Mesodermal cell (in vitro differentiated cells): ENCODE measurements around the gene CLDN34.
A peak's percentile ranks its signal among the peaks of the same experiment; 100 is the strongest.

Experiments used
- H3K27ac ChIP-seq: 2 replicates; pipeline ENCODE4 v1.7.0; 2013; ENCODE audit warnings: mild to moderate bottlenecking, low read depth, low read length, moderate library complexity; ENCODE audit not compliant: severe bottlenecking
- H3K36me3 ChIP-seq: 2 replicates; pipeline ENCODE4 v1.7.1; 2013; ENCODE audit warnings: mild to moderate bottlenecking, low read length, moderate library complexity; ENCODE audit not compliant: control insufficient read depth, insufficient read depth
- H3K4me1 ChIP-seq: one replicate; pipeline ENCODE4 v1.7.1; 2013; ENCODE audit warnings: mild to moderate bottlenecking, low read length; ENCODE audit not compliant: insufficient read depth, control insufficient read depth, poor library complexity, severe bottlenecking
- H3K4me3 ChIP-seq: 2 replicates; pipeline ENCODE4 v1.7.0; 2013; ENCODE audit warnings: low read length, control low read depth, mild to moderate bottlenecking; ENCODE audit not compliant: insufficient read depth, poor library complexity, severe bottlenecking; ENCODE audit errors: extremely low read depth
- H3K9me3 ChIP-seq: 2 replicates; pipeline ENCODE4 v1.7.1; 2013; ENCODE audit warnings: mild to moderate bottlenecking, low read length, moderate library complexity; ENCODE audit not compliant: control insufficient read depth
- WGBS, 2 experiments: methylation state at CpG; one replicate each; pipeline ENCODE4 v1.1.5; 2013; ENCODE audit warnings: missing lambda C conversion rate in 2 of 2; ENCODE audit not compliant: insufficient coverage in 2 of 2; 5-methylcytosine and 5-hydroxymethylcytosine counted together

CLDN34 gene

GRCh38 chrX:10014462-10015354 is 47.5 kb downstream of the CLDN34 start:
- peaks cover 13% of the 10 kb centered on the region for H3K4me1 ChIP-seq
- H3K4me3 ChIP-seq = peak overlapping the region; percentile 48
- H3K36me3 ChIP-seq = peaks cover 6% of the 10 kb centered on the region
- 1 to 2% methylated on average over 14 to 28 of the region's 110 CpGs for whole genome bisulfite sequencing, 2 experiments
- H3K27ac ChIP-seq = peak overlapping the region; percentile 72
- no peaks in the 10 kb centered on the region for H3K9me3 ChIP-seq

- H3K9me3 ChIP-seq = no peaks in the 10 kb centered on the region
- H3K36me3 ChIP-seq = peaks cover 7% of the 10 kb centered on the region
- peaks cover 17% of the 10 kb centered on the region for H3K4me1 ChIP-seq
- H3K4me3 ChIP-seq = peak overlapping the region; percentile 53
- no peak overlapping the region for H3K27ac ChIP-seq
- 0 to 1% methylated on average over 13 to 17 of the region's 71 CpGs for WGBS, 2 experiments
Observed at GRCh38 chrX:10015355-10015722, 48.2 kb downstream of the CLDN34 start.

GRCh38 chrX:10015723-10016518 is 48.8 kb downstream of the CLDN34 start:
- peaks cover 11% of the 10 kb centered on the region for H3K36me3 ChIP-seq
- H3K4me1 ChIP-seq = peaks cover 17% of the 10 kb centered on the region
- 0 to 2% methylated on average over 9 to 24 of the region's 87 CpGs for WGBS, 2 experiments
- H3K4me3 ChIP-seq = peak overlapping the region; percentile 53
- peak overlapping the region; percentile 84 for H3K27ac ChIP-seq
- H3K9me3 ChIP-seq = no peaks in the 10 kb centered on the region

- Histone ChIP-seq H3K4me3 (peak overlapping the region; percentile 53), H3K4me1 (peaks cover 15% of the 10 kb centered on the region), H3K9me3 (no peaks in the 10 kb centered on the region), H3K27ac (peak overlapping the region; percentile 84), H3K36me3 (peaks cover 11% of the 10 kb centered on the region)
- WGBS, 2 experiments = no CpG with 5 or more reads among the region's 11 CpGs
Observed at GRCh38 chrX:10016519-10017132, 49.5 kb downstream of the CLDN34 start.

- H3K4me1 ChIP-seq = peaks cover 7% of the 10 kb centered on the region
Observed at GRCh38 chrX:10017872-10018271, 50.7 kb downstream of the CLDN34 start.

More at GRCh38 chrX:10017872-10018271, 50.7 kb downstream of the CLDN34 start:
- H3K4me3 ChIP-seq = no peak overlapping the region
- H3K9me3 ChIP-seq = no peaks in the 10 kb centered on the region
- WGBS, 2 experiments = no CpG with 5 or more reads among the region's 8 CpGs
- H3K36me3 ChIP-seq = peaks cover 17% of the 10 kb centered on the region
- H3K27ac ChIP-seq = peak overlapping the region; percentile 79
